Dermis microvascular lymphatic vessel endothelial cell (primary cell): ENCODE measurements around the gene ITPKB. TPM values are rescaled to one million over a fixed set of nuclear protein-coding genes. Genes with fewer than 3 reads are reported as not detected.

ENCODE experiments used
- DNase-seq, 2 donors: peaks; one replicate each; pipeline versions ENCODE4 v3.0.0 to v3.0.0-alpha.2; 2010; ENCODE audit warnings: low read depth in 2 of 2
- total RNA-seq: library from RNA; depleted of rRNA; stranded (reverse); fragments of >200 nt; gene quantifications from 2 replicates; pipeline ENCODE4 v1.2.1, GENCODE V29; 2014

The ITPKB gene
- total RNA-seq, 1 donor from 2014 or later: 23.6 TPM

- no peak for DNase-seq
Observed at GRCh38 chr1:226706684-226707083, 32.4 kb downstream of the ITPKB start.

DNA sequence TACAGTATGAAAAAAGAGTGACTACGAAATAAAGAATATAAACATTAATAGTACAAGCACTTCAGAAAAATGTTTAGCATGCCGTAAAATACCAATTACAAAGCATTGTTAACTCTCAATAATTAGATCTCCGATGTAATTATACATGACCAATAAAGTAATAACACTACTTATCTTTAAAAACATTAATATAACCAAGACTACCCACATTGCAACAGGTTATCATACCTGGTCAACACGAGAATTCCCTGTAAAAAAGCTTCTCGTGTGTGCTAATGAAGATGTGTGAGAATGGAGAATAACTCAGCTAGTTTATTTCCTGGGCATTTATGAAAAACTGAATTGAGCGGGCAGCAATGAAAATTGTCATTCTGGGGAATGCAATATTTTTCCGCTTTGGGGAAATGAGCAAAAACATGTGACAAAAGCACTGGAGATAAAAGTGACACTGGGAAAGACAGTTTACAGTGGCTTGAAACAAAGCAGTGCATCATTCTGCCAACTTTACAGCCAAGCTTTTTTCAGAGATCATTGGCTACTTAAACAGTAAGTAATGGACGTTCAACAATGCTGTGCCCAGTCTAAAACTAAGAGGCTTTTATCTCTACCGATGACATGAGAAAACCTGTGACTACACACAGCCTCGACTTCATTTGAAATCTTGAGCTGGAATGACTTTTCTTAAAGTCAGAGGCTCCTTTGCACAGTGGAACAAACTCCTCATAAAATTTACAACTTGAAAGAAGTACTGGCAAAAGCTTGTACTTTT is 34.7 kb downstream of the ITPKB start:
- peak in 1 of 2 donors; percentile 54 for DNase-seq

DNA sequence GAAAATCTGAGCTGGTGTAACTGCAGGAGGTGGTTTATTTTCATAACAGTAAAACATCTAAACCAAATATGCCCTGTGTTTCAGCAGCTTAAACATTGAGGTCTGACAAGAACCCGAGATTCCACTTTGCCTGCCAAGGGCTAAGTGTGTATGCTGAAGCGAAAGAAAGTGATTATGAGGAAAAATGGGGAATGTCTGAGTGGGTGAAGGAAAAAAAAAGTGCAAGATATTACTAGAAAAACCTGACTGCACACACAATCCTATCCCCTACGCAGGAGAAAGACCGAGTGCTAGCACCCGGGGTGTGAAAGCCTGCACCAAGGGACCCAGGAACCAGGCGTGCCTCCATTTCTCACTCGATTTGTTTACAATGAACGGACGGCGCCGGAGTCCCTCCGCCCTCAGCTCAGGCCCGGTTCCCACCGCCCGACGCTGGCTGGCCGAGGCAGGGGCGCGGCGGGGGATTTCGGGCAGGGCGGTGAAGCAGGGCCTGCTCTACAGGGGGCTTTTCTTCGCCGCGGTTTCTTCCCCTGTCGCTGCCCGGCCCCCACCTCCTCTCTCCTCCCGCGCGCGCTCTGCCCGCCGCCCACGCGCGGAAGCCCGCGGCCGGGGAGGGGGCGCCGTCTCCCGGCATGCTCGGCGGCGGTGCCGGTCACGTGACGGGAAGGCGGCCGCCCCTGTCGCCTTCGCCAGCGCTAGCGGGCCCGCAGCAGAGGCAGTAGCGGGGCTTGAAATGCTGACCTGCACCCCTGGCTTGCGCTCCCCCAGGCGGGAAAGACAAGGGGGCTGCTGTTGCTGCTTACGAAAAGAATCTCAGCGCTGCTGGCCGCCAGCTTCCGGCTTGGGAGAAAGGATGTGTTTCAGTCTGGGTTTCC is 35.9 kb downstream of the ITPKB start:
- peak in 1 of 2 donors; percentile 71 for DNase-seq

DNA sequence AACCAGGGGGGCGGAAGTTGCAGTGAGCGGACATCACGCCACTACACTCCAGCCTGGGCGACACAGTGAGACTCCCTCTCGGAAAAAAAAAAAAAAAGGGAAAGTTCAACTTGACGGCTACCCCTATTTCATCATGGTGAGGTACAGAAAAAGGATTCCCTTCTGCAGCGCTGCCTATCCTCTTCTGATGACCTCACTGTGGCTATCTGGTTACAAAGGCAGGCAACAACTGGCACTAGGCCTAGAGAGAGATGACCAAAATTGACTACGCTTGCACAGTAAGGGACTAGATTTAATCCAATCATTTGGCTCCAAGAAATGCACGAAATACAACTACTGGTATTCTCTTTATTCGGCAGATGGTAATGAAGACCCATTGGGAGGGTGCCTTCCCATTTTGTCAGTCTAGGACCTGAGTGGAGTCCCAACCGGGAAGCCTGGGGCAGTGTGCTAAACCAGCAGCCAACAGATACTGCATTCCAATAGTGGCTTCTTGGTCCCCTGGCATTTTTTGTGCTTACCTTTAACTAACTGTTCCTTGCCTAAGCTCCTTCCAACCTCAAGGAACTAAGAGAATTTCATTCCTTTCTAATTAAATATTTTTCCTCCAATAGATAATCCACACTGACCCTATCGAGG is 36.6 kb downstream of the ITPKB start:
- DNase-seq: no peak

- DNase-seq: no peak
Observed at GRCh38 chr1:226700861-226701260, 38.2 kb downstream of the ITPKB start.

- no peak for DNase-seq
Observed at GRCh38 chr1:226699166-226699565, 39.9 kb downstream of the ITPKB start.

DNA sequence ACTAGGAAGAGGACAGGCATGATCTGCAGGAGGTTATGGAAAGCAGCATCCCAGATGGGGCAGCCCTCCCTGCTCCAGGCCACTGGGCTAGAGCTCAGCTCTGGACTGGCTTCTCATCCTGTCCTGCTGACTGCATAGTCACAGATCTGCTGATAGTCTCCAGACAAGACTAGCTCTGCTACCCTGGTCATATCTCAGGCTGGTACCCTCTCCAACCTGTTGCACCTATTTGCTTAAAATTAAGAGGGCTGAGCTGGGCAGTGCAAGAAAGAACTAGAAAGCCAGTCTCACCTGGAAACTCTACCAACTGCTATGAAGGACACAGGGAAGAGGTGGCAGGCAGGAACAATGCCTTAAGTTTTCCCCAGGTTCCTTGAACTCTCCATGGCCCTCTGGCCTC is 40.4 kb downstream of the ITPKB start:
- no peak for DNase-seq

GRCh38 chr1:226697929-226698544 is 41.0 kb downstream of the ITPKB start:
- no peak for DNase-seq

DNA sequence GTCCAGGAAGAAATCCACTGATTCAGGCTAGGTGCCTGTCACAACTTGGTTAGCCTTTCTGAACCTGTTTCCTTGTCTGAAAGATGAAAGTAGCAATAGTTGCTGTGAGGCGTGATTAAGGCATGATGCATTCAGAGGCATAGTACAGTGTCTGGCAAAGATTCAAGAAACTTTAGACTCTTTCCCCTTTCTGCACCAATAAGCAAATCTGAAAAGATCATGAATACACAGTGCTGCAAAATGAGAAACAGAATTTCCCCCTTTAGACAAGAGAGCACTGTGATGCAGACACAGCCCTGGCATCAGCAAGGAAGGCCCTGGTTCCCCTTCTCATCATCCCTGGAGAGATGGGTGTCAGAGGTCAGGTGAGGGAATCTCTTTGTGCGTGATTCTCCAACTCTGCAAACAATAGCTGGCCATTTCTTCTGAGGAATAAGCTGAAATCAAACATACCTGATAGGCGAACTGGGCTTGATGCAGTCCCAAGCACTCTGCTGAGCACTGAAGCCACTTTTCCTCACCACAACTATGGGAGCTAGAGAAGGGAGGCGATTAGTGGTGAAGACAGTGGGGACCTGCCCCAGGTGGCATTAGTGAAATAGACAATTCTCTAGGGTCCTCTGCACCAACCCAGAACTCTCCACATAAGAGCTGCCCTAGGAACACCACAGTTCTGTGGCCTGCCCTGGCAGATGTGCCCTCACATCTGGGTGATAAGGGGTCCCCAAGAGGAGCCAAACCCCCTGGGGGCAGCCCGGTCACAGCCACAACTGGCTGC is 41.7 kb downstream of the ITPKB start:
- DNase-seq: peak in 1 of 2 donors; percentile 73

DNA sequence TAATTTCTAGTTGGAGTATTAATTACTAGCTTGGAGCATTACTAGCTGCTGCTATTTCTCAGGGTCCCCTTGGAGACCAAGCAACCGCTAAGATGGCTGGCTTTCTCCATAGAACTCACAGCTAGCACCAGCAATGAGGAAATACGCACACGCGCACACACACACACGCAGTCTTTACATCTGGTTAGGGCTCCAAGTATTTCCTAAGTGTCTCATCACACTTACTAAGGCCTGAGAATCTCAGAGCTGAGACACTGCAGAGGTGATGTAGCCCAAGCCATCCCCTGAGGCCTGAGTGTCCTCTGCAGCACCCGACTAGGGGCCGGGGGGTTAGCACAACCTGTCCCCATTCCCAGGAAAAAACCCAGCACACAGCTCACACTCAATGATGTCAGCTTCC is 42.5 kb downstream of the ITPKB start:
- DNase-seq: no peak

GRCh38 chr1:226695335-226695900 is 43.7 kb downstream of the ITPKB start:
- DNase-seq: no peak

DNA sequence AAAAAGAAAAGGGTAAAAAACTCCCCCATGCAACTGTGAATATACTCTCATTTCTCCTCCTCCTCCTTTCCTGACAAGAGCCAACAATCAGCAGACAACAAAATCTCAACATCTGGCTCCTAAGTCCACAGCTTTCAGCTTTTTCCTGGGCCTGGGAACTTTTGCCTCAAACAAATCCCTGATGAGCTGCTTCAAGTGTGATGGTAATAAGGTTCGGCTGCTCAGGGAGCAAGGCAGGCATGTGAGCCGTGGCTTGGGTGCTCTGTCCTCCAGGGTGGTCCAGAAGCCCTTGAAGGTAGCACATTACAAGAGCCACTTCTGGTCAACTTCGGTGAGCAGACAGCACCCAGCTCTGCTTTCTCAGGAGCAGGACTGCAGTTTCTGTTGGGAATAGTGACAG is 46.3 kb downstream of the ITPKB start:
- DNase-seq: no peak

GRCh38 chr1:226692051-226692792 is 46.9 kb downstream of the ITPKB start:
- DNase-seq: no peak

GRCh38 chr1:226691247-226691646 is 47.8 kb downstream of the ITPKB start:
- peak in 1 of 2 donors; percentile 59 for DNase-seq

DNA sequence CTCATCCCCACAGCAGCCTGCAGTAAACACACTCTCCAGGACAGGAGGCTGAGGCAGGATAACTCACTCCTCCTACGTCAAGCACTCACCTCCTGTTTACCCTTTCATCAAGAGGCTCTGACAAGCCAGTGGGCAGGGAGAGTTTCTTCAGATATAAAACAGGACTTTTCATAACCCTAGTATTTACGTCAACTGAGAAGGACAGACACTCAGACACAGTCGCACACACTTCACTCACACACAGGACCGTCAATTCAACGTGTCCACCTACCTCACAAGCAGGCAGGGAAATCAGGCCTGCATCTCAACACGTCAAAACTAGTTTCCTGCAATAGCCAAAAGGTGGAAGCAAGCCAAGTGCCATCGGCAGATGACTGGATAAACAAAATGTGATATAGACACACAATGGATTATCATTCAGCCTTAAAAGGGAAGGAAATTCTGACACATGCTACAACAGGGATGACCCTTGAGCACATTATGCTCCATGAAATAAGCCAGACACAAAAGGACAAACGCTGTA is 48.6 kb downstream of the ITPKB start:
- peak; percentile 96 to 99 for DNase-seq

- DNase-seq: no peak
Observed at GRCh38 chr1:226688808-226689207, 50.3 kb downstream of the ITPKB start.

DNA sequence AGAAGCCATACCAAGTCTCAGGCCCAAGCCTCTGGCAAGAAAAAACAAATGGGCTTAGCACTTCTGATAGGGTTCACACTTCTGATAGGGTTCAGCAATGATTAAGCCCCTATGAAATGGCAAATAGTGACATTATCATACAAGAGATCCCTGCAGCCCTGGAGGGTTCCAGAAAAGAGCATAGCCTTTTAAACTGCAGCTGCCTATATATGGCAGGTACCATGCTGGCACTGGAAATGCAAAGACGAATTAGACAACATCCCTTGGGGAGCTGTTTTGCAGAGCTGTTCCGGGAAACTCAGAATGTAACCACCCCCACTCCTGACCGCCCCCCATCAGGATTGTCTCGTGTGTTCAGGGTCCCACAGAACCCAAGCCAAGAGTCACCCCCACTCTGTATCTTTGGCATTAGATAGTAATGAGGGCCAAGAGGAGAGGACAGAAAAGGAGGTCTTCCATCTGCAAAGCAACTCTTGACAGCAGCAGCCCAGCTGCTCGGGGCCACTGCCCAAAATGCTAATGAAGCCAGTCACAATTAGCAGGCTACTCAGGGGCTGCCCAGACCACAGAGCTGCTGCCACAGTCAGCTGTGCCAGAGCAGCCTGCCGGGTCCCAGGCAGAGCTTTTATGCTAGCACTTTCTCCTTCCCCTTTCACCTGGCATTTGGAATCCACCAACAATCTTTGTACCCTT is 50.9 kb downstream of the ITPKB start:
- no peak for DNase-seq

- no peak for DNase-seq
Observed at GRCh38 chr1:226687426-226687825, 51.7 kb downstream of the ITPKB start.
